HT1080 (cell line): ENCODE results near the gene SERINC4. TPM values are rescaled to one million over a fixed set of nuclear protein-coding genes. Genes with fewer than 3 reads are reported as not detected.
A peak's percentile ranks its signal among the peaks of the same experiment; 100 is the strongest.

Experiments used
- DNase-seq: peaks from one replicate; pipeline ENCODE4 v3.0.0-alpha.2; 2015; ENCODE audit warnings: low read depth
- total RNA-seq: library from RNA; depleted of rRNA; stranded (reverse); fragments of >200 nt; shearing (Covaris generic); gene quantifications from 2 replicates; pipeline ENCODE4 v1.2.3, GENCODE V29; 2014

The SERINC4 gene
- total RNA-seq, 1 experiment from 2014 or later = 0.18 TPM

DNA sequence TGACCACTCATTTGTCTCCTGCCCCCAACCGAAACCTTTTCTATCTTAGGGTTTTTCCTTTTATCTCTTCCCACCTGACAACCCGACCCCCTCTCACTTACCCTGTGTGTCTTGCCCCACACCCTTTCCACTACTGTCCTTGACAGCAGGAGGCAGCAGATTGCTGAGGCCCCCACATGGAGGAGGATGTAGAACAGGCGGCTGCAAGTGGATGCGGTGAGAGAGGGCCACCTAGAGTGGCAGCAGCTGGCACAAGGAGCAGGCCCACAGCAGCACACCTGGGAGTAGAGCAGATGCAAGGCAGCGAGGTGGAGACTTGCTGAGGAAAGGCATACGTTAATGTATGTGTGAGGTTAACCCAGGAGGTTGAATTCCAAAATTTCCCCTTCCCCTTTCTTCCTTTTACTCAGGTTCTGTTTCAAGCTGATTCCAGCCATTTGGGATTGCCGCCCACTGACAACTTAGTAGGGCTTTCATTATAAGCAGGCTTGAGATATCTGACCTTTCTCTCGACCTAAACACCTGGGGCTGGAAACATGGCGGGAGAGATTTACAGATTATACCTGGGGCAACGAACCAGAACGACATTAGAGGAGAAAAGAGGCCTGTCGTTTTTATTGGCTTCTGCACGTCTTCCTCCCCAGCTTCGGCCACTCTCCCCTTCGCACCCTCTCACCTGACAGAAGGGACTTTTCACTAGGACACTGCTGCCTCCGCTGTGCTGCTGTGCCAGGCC is 643 bp downstream of the SERINC4 start:
- DNase-seq = no peak

DNA sequence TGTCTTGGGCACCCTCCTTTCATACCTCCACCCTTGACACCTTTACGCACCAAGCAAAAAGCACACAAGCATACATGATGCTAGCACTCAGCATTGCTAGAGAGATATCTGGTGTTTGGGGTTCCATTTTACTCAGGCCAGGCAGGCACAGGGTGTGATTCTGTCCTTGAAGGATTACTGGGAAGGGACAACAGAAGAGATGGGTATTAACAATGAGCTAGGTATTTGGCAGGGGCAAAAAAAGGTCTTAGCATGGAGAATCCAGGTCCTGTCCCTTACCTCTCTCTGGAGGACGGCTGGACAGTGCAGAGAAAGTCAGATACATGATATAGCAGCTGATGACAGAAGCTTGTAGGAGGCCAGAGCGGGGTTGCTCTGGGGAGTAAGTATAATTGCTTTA is 3.5 kb downstream of the SERINC4 start:
- no peak for DNase-seq

DNA sequence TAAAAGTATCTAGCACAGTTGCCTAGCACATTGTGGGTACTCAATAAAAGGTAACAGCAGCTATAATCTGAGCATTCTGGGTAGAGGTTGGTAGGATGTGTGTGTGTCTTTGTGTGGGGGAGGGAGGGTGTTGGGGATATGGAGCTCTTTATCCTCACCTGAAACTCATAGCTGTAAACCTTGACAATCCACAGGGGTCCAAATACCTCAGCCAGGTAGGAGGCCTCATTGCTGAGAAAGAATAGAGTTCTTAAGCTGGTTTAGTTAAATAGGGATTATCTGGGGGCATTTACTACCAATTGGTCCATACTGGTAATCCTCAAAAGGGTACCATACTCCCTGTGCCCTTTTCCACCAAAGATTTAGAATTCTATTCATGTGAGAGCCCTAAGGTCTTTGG is 4.0 kb downstream of the SERINC4 start:
- no peak for DNase-seq

DNA sequence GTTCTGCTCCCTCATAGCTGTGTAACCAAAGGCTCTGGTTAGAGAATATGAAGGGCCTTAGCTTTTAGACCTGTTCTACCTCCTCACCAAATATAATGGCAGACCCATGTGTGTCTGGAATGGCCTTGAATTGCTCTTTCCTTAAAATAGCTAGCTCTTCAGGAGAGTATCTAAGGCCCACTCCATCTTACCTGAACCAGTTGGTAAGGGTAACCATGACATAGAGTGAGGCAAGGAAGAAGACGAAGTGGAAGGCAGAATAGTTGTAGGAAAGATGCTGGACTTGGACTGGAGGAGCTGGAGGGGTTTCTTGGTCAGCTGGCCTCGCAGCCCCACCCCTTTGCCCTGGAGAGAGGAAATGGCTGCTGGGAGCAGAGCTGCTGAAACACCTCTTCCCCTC is 4.8 kb downstream of the SERINC4 start:
- no peak for DNase-seq

DNA sequence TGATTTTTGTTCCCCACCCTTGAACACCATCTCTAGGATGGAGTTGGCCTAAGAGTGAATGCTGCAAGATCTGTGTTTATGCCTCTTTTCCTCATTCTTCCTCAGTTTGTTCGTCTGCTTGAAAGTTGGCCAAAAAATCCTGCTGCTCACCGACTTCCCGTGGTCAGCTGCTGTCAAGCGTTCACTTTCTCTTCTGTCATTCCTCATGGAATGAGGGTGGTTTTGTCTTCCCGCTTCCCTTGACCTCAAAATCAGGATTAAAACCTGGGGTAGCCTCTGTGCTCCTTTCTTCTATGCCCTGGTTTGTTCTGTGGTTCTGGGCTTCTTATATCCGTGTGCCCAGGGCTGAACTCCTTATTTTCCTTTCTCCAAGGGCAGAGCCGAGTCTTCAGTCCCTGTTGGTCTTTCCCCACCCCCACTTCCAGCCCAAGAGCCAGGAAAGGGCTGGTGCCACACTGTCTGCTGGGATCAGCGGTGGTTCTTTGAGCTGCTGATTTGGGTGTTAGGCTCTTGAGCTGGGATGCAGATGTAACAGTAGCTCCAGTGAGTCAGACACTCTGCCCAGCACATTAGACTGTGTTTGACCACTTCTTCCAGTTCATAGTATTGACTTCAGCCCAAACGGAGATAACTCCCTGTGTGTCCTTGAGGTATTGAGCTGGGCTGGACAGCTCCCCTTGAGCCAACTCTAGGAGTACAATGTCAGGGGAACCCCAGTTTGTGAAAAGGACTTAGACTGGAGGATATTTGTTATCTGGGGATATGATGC is 5.6 kb downstream of the SERINC4 start:
- peak; percentile 69 for DNase-seq

DNA sequence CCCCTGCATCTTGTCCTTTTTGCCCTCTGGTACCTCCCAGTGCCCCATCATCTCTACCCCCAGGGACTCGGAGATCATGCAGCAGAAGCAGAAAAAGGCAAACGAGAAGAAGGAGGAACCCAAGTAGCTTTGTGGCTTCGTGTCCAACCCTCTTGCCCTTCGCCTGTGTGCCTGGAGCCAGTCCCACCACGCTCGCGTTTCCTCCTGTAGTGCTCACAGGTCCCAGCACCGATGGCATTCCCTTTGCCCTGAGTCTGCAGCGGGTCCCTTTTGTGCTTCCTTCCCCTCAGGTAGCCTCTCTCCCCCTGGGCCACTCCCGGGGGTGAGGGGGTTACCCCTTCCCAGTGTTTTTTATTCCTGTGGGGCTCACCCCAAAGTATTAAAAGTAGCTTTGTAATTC is 6.4 kb downstream of the SERINC4 start:
- no peak for DNase-seq

DNA sequence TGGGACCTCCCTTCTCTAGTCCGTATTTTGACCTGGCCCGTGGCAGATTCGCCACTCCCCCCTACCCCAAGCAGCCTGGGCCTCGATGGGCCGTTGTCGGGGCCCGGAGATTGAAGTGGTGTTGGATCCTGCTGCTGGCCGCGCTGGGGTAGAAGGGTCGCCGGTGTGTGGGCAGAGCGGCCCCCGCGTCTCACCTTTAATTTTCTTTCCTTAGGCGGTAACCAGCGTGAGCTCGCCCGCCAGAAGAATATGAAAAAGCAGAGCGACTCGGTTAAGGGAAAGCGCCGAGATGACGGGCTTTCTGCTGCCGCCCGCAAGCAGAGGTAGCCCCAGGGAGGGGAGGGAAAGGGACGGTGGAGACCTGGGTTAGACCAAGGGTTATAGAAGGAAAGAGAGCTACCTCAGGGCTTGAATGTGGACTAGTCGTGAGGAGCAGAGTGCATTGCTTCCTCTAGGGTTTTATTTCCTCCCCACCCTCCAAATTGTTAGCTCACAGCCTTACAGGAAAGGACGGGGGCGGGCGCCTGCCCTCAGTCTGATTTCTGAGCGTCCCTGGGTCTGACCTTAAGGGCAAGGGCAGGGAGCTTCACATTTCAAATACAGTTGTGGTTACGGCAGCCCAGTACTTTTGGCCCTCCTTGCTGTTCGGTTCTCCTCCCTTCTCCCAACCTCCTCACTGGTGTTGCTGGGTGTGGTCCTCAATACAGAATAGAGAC is 7.1 kb downstream of the SERINC4 start:
- DNase-seq = peak; percentile 11

DNA sequence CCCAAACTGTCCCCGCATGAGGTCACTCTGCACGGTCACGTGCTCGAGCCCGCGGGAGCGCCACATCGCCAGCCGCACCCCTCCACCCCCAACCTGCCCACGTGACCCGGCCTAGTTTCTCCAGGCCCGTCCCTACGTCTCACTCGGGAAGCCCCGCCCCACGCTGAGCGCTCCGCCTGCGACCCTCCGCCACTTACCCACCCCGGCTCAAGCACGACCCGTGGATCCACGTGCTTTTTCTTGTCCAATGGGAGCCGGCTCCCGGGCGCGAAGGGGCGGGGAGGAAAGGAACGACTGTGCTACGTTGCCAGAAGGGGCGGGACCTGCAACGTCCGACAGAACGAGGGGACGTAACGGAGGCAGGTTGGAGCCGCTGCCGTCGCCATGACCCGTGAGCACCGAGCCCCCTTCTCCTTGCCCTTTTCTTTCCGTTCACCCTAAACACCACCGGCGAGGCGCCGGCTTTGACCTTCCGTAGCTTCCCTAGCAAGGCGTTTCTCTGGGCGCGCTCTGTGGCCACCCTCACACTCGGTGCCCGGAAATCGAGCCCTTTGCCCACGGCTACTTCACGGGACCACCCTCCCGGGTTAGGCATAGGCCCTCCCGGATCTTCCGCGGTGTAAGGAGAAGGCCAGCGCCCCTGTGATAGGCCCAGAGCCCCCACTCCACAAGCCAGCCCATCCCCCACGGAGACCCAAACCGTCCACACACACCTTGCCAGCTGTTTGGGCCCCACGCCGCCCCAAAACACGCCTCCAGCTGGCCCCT is 7.8 kb downstream of the SERINC4 start, which contains the start of gene SERF2:
SERF2 (plus strand) TSS at position 328 of the 768 bp plus-strand sequence; CDS start at position 385, 57 bp downstream.
- DNase-seq = peak; percentile 99

DNA sequence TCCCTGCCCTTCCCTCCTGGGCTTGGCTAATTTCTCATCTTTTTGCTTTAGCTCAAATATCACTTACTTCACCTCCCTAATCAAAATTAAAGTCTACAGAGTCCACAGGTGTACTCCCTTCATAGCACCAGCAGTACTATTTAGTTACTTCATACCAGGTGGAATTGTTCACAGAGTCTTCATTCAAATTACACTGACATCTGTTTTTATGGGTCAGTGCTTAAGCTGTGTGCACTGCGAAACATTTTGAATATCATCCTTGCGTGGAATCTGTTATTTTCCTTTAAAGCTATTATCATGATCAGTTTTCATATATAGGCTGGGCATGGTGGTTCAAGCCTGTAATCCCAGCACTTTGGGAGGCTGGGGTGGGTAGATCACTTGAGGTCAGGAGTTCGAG is 10.6 kb downstream of the SERINC4 start:
- DNase-seq = no peak

DNA sequence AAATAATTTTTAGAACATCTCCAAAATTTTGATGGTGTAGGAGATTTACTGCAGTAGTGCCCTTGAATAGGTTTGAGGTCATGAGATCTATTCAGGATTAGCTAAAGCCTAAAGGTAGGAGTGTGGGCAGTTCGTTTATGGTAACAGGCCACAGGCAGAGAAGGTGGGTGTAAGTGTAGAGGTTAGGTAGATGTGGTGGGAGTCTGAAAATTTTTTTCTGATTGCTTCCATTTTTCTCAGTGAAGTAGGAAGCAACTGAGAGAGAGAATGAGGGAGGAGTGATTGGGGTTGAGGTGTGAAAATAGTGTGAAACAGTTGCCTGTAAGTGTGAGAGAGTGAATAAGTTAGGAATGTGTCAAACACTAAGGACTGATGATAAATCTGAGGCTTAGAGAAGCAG is 21.0 kb downstream of the SERINC4 start:
- no peak for DNase-seq

DNA sequence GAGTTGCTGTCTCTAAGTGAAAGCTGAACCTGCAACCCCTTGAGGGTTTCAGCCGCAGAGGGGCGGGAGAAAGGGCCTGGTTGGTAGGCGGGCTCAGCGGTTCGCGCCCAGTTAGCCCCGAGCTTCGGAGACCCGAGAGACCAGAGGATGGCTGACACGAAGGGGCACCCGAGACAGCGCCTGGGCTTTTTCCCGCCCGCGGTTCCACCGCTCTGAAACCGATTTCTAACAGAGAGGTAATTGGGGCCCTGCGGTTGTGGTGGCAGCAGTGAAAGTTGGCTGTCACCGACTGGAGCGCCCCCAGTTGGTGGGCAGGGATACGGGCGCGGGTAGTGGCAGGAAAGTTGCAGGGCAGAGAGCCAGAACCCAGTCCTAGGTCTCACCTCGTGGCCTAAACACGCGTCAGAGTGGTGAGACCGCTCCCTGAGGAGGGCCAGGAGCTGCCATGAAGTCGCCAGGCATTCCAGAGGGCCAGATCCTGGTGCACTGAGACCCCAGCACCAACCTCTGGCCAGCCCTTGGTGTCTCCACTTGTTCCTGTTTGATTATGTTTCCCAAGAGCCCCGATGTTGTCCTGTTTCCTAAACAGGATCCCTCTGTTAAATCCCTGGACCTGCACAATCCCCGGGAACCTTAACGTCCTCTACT is 22.6 kb downstream of the SERINC4 start:
- peak; percentile 65 for DNase-seq

DNA sequence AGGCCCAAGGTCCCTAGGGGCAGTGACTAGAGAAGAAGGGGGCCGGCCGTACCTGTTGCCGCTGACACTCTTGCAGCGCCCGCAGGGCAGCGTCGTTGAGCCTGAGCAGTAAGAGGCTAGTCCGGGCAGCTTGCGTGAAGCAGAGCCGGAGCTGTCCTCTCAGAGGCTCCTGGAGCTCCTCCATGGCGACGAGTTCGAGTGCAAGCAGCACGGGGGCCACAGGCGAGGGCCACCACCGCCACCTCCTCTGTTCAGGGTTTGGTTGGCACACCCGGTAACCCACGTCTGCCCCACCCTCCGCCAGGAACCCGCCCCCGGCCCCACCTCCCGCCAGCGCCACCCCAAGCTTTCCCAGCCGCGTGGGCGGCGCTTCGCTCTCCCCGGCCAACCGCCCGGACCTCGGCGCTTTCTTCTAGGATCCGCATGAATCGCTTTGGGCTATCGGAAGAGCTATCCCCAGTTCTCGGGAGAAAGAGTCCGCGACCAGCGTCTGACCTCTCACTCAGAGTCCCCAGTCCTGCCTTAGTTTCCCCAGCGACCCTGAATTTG is 23.2 kb downstream of the SERINC4 start, which contains the start of gene ELL3:
ELL3 (minus strand) TSS at position 249 of the 549 bp plus-strand sequence; CDS start at position 184, 65 bp downstream.
- no peak for DNase-seq

DNA sequence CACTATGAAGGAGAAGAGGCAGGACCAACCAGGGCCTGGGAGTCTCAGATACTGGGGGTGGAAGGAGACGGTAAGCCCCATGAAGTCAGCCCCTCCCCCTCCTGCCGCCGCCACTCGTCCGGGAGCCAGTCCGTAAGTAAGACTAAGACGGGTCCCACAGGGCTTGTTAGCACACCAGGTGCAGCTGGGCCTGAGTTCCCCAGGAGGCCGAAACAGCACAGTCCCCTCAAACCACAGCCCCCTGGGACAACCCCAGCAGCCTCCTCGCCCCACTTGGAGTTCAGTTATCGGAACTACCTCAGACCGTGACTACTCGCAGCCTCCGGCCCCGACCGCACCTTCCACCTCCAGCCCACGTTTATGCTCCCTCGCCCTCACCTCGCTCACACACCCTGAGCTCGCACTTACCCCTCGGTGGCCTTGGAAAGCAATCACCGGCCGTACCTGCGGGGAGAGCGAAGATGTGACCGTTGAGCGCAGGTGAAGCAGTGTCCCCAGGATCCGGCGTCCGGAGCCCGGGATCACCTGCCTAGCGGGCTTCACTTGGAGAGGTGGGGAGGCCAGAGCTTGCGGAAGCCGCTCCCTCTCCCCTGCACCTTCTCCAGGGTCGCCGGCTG is 23.8 kb downstream of the SERINC4 start:
- DNase-seq = no peak

DNA sequence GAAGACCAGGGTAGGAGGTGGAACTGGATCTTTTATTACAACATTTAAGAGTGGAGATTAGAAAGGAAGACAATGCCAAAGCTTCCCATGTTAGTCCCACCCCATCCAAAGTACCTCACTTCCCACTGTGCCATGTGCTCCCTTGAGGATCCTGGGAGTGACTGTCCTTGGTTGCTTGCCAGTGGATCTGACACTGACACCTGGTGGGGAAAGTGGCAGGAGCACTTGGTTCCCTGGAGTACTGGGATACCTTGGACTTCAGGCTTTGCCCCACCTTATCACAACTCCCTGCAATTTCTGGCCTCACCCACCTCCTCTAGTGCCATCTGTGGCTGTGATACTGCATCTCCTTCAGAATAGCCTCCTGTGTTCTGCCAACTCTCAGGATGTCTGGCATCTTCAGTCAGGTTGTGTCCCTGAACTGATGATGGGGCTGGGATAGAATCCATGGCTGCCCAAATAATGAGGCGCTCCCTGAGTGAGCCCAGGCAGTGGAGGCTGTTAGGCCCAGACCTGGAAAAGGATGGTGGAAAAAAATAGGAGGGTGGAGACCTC is 24.5 kb downstream of the SERINC4 start:
- peak; percentile 64 for DNase-seq

DNA sequence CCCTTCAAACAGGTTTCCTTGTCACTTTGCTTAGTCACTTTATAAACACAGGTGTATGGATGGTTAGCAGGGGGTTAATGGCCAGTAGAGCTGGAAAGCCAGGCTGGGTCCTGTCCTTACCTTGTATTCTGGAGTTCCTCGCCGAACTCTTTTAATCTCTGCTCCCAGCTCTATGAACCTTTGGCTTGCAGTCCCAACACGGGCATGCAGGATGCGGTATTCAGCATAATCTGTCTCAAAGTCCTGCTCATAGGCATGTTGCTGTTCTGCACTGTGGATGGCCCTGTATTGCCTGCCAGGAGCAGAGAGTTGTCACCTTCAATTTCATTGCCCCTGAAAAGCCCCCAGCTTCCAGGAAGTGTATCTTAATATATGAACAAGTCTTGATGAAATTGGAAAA is 26.0 kb downstream of the SERINC4 start:
- no peak for DNase-seq

DNA sequence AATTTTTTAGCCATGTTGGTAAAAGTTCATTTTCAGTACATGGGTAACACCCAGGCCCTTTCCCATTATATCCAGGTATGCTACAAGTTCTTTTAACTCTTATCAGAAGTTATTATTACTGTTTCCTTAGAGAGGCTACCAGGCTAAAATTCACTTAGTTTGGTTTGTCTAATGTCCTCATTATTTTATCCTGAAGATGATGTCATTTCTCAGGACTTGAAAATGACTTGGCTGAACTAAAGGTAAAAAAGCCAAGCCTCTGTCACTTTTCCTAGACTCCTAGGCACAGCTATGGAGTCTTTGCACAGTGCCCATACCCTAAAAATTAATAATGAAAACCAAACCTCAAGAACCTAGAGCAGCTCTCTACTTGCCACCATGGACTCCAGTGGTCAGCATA is 27.4 kb downstream of the SERINC4 start:
- no peak for DNase-seq

DNA sequence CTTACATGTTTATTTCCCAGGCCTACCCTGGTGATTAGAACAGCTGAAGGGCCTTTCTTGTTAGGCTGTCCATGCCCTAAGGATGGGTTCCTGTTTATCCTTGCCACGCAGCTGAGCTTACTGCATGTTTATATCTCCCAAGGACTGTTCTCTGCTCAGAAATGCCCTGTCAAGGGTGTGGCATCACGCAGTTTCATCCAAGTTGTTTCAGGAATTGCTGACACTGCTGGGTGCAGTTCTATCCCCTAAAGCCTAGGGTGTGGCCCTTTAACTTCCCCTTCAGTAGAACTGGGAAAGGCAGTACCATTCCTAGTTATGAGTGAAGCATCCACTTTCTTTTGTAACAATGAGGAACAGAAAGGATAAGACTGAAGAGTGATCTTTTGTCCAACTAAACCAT is 28.2 kb downstream of the SERINC4 start:
- no peak for DNase-seq

DNA sequence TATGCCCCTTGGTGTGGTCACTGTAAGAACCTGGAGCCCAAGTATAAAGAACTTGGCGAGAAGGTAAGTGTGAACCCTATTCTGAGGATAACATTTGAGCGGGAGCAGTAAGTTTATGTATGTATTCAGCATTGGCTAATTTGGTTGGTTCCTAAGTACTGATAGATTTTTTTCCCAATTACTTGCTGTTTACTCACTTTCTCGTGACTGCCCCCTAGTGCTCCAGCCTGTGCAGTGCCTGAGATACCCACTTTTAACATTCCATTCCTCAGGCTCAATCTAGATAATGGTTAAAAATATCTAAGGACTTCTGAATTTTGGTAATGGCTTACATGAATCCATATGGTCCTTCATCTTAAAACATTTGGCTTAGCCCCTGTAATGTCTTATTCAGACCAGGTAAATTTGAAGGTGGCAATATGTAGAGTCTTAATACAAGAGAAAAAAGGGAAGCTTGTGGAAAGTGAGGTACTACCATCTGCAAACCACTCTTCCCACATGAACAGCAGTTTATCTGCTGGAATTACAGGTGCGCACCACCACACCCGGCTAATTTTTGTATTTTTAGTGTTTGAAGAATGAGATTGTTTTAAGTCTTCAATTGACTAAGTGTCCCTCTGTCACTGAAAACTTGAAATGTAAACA is 30.3 kb downstream of the SERINC4 start:
- DNase-seq = peak; percentile 57

DNA sequence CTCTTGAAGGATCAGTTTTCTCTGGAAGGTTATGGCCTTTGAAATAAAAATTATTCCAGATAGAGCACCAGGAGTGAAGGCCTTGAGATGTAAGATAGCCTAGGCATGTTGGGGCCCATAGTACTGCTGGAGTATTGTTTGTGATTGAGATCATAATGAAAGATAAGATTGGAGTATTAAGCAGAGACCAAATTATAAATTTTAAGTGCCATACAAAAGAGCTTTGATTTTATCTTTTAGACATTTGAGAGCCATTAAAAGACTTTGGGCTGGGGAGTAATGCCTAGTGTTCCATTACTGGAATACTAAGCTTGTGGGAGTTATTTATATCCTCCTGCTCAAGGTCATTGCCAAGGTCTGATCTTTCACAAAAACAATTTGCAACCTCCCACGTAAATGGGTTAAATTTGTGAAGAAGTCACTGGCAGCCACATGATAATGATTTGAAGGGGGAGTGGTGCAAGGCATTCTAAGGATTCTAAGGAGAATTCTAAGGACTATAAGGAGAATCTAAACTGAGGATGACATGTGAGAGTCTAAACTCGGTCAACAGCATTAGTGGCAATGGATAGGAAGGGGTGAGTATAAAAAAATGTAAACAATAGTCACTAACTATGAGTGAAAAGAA is 36.1 kb downstream of the SERINC4 start:
- no peak for DNase-seq
